Aorta (tissue), 5 donors: Measurements from ENCODE around the gene DDX25. TPM values are rescaled to one million over a fixed set of nuclear protein-coding genes. Genes with fewer than 3 reads are reported as not detected.
A peak's percentile ranks its signal among the peaks of the same experiment; 100 is the strongest.

Experiments used
- ATAC-seq: fragments of 200-7000 bp; cut with Tn5 transposase; one replicate; pipeline ENCODE4 v1.9.1; 2022; ENCODE audit warnings: moderate library complexity; ENCODE audit not compliant: low FRiP score
- DNase-seq, 2 donors: peaks; one replicate each; pipeline ENCODE4 v3.0.0-alpha.2; 2020
- H3K27ac ChIP-seq, 2 donors: one replicate each; pipeline ENCODE4 v1.5.1; 2013; ENCODE audit warnings: low read length in 2 of 2, mild to moderate bottlenecking in 2 of 2, moderate library complexity in 2 of 2, control low read depth in 1 of 2, inconsistent platforms in 1 of 2, low read depth in 1 of 2
- H3K27me3 ChIP-seq, 2 donors: one replicate each; pipeline ENCODE4 v1.6.1; 2013; ENCODE audit warnings: control low read depth in 1 of 2, low read length in 1 of 2, mild to moderate bottlenecking in 1 of 2, moderate library complexity in 1 of 2; ENCODE audit not compliant: insufficient read depth in 2 of 2, control insufficient read depth in 1 of 2
- H3K36me3 ChIP-seq, 2 donors: one replicate each; pipeline ENCODE4 v1.6.1; 2013; ENCODE audit warnings: control low read depth in 1 of 2, low read length in 1 of 2, mild to moderate bottlenecking in 1 of 2; ENCODE audit not compliant: insufficient read depth in 2 of 2, control insufficient read depth in 1 of 2
- H3K4me1 ChIP-seq, 2 donors: one replicate each; pipeline ENCODE4 v1.6.1; 2013; ENCODE audit warnings: low read length in 2 of 2, control low read depth in 1 of 2, mild to moderate bottlenecking in 1 of 2, moderate library complexity in 1 of 2; ENCODE audit not compliant: insufficient read depth in 2 of 2, control insufficient read depth in 1 of 2
- H3K4me3 ChIP-seq, 2 donors: one replicate each; pipeline ENCODE4 v1.5.1; 2013; ENCODE audit warnings: low read length in 2 of 2, control low read depth in 1 of 2, mild to moderate bottlenecking in 1 of 2
- H3K9me3 ChIP-seq: one replicate; pipeline ENCODE4 v1.6.1; 2013; ENCODE audit warnings: mild to moderate bottlenecking, low read length; ENCODE audit not compliant: control insufficient read depth
- WGBS, 2 donors: extraction: QIAGEN DNeasy Blood & Tissue Kit; methylation state at CpG; one replicate each; pipeline ENCODE4 v1.1.7; 2013; 5-methylcytosine and 5-hydroxymethylcytosine counted together
- intact Hi-C, 2 donors: fragments of 100-400 bp; cut with DNase I; formaldehyde crosslinking; loops; one replicate each; pipeline versions ENCODE4 v1.14.2 to v1.15.0; 2022
- polyA plus RNA-seq, 2 donors: library from polyadenylated mRNA; stranded (reverse); fragments of 200-250 nt; gene quantifications; one replicate each; pipeline ENCODE4 v1.2.3, GENCODE V29; 2013
- total RNA-seq, 2 donors: library from RNA; stranded (reverse); fragmentation: NEBNext Ultra II Directional; extraction: Animal tissue kit (Norgen Biotek cat#: 25700); gene quantifications; one replicate each; pipeline ENCODE4 v1.2.1, GENCODE V29; 2021
- donor health status: healthy with polysubstance abuse.
- donor health status: Bipolar disorder and iron deficiency.
- donor health status: DM: no; HTN: no; CAD: no.
- donor health status: DM: no; HTN: no; CAD: no.
- donor health status: DM: yes; HTN: yes; CAD: no.

Gene DDX25
- total and polyA plus RNA-seq, 4 donors = 0.30 TPM; not detected in 3

DNA sequence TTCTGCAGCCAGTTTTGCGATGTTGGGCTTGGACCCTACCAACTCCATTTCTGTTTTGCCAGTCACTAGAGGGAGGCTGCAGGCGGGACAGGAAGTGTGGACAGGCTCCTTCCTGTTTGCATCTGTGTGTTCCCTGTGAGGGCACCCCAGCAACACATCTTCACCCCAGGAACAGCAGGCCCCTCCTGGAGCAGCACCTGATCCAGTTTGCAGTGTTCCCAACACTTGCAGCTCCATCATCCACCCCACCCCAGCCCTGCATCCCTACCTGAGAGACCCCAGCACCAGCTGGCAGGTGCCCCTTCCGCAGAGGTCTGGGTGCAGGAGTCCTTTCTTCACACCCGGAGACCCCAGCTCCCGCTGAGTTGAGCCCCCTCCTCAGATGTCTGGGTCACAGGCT lies 34.1 kb downstream of the DDX25 start:
- H3K27ac ChIP-seq = no peak overlapping the region
- ATAC-seq (no peak), DNase-seq (no peak)
- H3K4me1 ChIP-seq = no peaks in the 10 kb centered on the region
- no peak overlapping the region for H3K4me3 ChIP-seq
- intact Hi-C loops = no loop called here
- no peaks in the 10 kb centered on the region for H3K9me3 ChIP-seq
- no peaks in the 10 kb centered on the region for H3K27me3 ChIP-seq
- H3K36me3 ChIP-seq = no peaks in the 10 kb centered on the region
- 90% methylated on average over 5 of the region's 5 CpGs for WGBS, 2 donors

GRCh38 chr11:125939081-125939521 lies 34.8 kb downstream of the DDX25 start:
- WGBS, 2 donors = 37 to 39% methylated on average over 4 of the region's 4 CpGs
- no peaks in the 10 kb centered on the region for H3K36me3 ChIP-seq
- ATAC-seq (peak; percentile 43), DNase-seq (peak in 1 of 2 donors; percentile 64)
- no peaks in the 10 kb centered on the region for H3K9me3 ChIP-seq
- H3K27me3 ChIP-seq = no peaks in the 10 kb centered on the region
- intact Hi-C loops = no loop called here
- no peaks in the 10 kb centered on the region for H3K4me1 ChIP-seq
- no peak overlapping the region for H3K27ac ChIP-seq
- no peak overlapping the region for H3K4me3 ChIP-seq

GRCh38 chr11:125940145-125940544 lies 35.8 kb downstream of the DDX25 start:
- 93% methylated on average over 4 of the region's 4 CpGs for WGBS, 2 donors
- peak in 1 of 2 donors; percentile 26 for DNase-seq
- no peak overlapping the region for H3K27ac ChIP-seq
- no peaks in the 10 kb centered on the region for H3K4me1 ChIP-seq
- no peaks in the 10 kb centered on the region for H3K9me3 ChIP-seq
- ATAC-seq = no peak
- no peaks in the 10 kb centered on the region for H3K27me3 ChIP-seq
- no peak overlapping the region for H3K4me3 ChIP-seq
- intact Hi-C loops = no loop called here
- no peaks in the 10 kb centered on the region for H3K36me3 ChIP-seq

- no peaks in the 10 kb centered on the region for H3K4me1 ChIP-seq
- no peaks in the 10 kb centered on the region for H3K27me3 ChIP-seq
- H3K27ac ChIP-seq = no peak overlapping the region
- DNase-seq (no peak), ATAC-seq (no peak)
- H3K9me3 ChIP-seq = no peaks in the 10 kb centered on the region
- intact Hi-C loops = no loop called here
- no peaks in the 10 kb centered on the region for H3K36me3 ChIP-seq
- WGBS, 2 donors = 91 to 92% methylated on average over 4 of the region's 4 CpGs
- H3K4me3 ChIP-seq = no peak overlapping the region
Measured at GRCh38 chr11:125941267-125941618, 36.9 kb downstream of the DDX25 start.

- intact Hi-C loops = loop anchor here in 1 of 2 donors (1.0 kb wide), 1 partner anchor 252 kb away; no protein-coding TSS in a partner anchor
- H3K36me3 ChIP-seq = no peaks in the 10 kb centered on the region
- H3K27ac ChIP-seq = no peak overlapping the region
- H3K9me3 ChIP-seq = no peaks in the 10 kb centered on the region
- H3K27me3 ChIP-seq = no peaks in the 10 kb centered on the region
- H3K4me3 ChIP-seq = no peak overlapping the region
- no peaks in the 10 kb centered on the region for H3K4me1 ChIP-seq
- DNase-seq (peak; percentile 55 to 79), ATAC-seq (no peak)
- 33 to 36% methylated on average over 20 of the region's 20 CpGs for WGBS, 2 donors
Measured at GRCh38 chr11:125941619-125942611, 37.6 kb downstream of the DDX25 start.

- WGBS, 2 donors = 83 to 86% methylated on average over 12 of the region's 12 CpGs
- Histone ChIP-seq H3K27ac (no peak overlapping the region), H3K27me3 (no peaks in the 10 kb centered on the region), H3K4me3 (no peak overlapping the region), H3K36me3 (no peaks in the 10 kb centered on the region), H3K9me3 (no peaks in the 10 kb centered on the region), H3K4me1 (no peaks in the 10 kb centered on the region)
- no peak for ATAC-seq
- DNase-seq = peak; percentile 17 to 56
- intact Hi-C loops = loop anchor here in 1 of 2 donors (1.0 kb wide), 1 partner anchor 251 kb away; no protein-coding TSS in a partner anchor
Measured at GRCh38 chr11:125942771-125943428, 38.6 kb downstream of the DDX25 start.

GRCh38 chr11:125943661-125944349 lies 39.5 kb downstream of the DDX25 start:
- WGBS, 2 donors = 85 to 93% methylated on average over 9 of the region's 9 CpGs
- ATAC-seq (no peak), DNase-seq (no peak)
- Histone ChIP-seq H3K36me3 (no peaks in the 10 kb centered on the region), H3K27ac (no peak overlapping the region), H3K27me3 (no peaks in the 10 kb centered on the region), H3K4me3 (no peak overlapping the region), H3K9me3 (no peaks in the 10 kb centered on the region), H3K4me1 (no peaks in the 10 kb centered on the region)
- intact Hi-C loops = no loop called here

GRCh38 chr11:125944350-125945010 lies 40.2 kb downstream of the DDX25 start:
- no peak overlapping the region for H3K4me3 ChIP-seq
- no peaks in the 10 kb centered on the region for H3K27me3 ChIP-seq
- H3K9me3 ChIP-seq = no peaks in the 10 kb centered on the region
- H3K27ac ChIP-seq = no peak overlapping the region
- no peaks in the 10 kb centered on the region for H3K36me3 ChIP-seq
- no peaks in the 10 kb centered on the region for H3K4me1 ChIP-seq
- WGBS, 2 donors = 68 to 79% methylated on average over 13 of the region's 13 CpGs
- DNase-seq (peak in 1 of 2 donors; percentile 41), ATAC-seq (no peak)
- intact Hi-C loops = no loop called here
